Activated CD4-positive, alpha-beta T cell treated with anti-CD3 and anti-CD28 coated beads for 36 hours (primary cell): ENCODE data around the gene ZNF524. TPM values are rescaled to one million over a fixed set of nuclear protein-coding genes. Genes with fewer than 3 reads are reported as not detected.

Experiments used
- ATAC-seq: fragments of 200-7000 bp; cut with Tn5 transposase; one replicate; pipeline ENCODE4 v1.10.0; 2021; ENCODE audit warnings: mild to moderate bottlenecking, moderate library complexity
- CTCF ChIA-PET: fragments of 350-600 bp; sonication (Branson Sonifier 250); formaldehyde crosslinking; loops from one replicate; lab custom pipeline; 2021; ENCODE audit warnings: antibody characterized with exemption; lab: Charles Lee
- POLR2A ChIA-PET: fragments of 350-600 bp; sonication (Branson Sonifier 250); formaldehyde crosslinking; loops from one replicate; lab custom pipeline; 2021; ENCODE audit warnings: antibody characterized with exemption, inconsistent platforms; lab: Charles Lee
- DNase-seq: peaks from one replicate; pipeline ENCODE4 v3.0.0-alpha.2; 2020
- H3K27ac Mint-ChIP-seq: one replicate; pipeline ENCODE4 v1.8.0; 2021; ENCODE audit warnings: mixed read lengths
- H3K27me3 Mint-ChIP-seq: one replicate; pipeline ENCODE4 v1.8.0; 2021; ENCODE audit warnings: mixed read lengths
- H3K36me3 Mint-ChIP-seq: one replicate; pipeline ENCODE4 v1.8.0; 2021; ENCODE audit warnings: low read depth, mixed read lengths
- H3K4me1 Mint-ChIP-seq: one replicate; pipeline ENCODE4 v1.8.0; 2021; ENCODE audit warnings: mixed read lengths
- H3K4me3 Mint-ChIP-seq: one replicate; pipeline ENCODE4 v1.8.0; 2021; ENCODE audit warnings: mild to moderate bottlenecking, moderate library complexity, mixed read lengths
- H3K9me3 Mint-ChIP-seq: one replicate; pipeline ENCODE4 v1.8.0; 2021; ENCODE audit warnings: low read depth, mixed read lengths
- intact Hi-C, 2 experiments: fragments of 100-400 bp; cut with DNase I in 1 of 2; cut with micrococcal nuclease in 1 of 2; formaldehyde crosslinking; loops; one replicate each; pipeline versions ENCODE4 v1.14.2 to v1.15.1; 2022 to 2024; cut with DNase I, micrococcal nuclease
- total RNA-seq, 2 experiments: library from RNA; stranded (reverse); gene quantifications; one replicate each; pipeline ENCODE4 v1.2.3, GENCODE V29; 2021

Gene ZNF524
- total RNA-seq, 2 experiments from 2014 or later, result 16.2 to 18.6 TPM

GRCh38 chr19:55611983-55612645, 12.0 kb downstream of the ZNF524 start:
- DNase-seq (no peak), ATAC-seq (no peak)
- ChIA-PET POLR2A (no interaction called here), CTCF (interaction anchor here (1.4 kb wide), 1 partner anchor 46 kb away, joined by 3 read pairs; no protein-coding TSS in a partner anchor)
- Mint-ChIP-seq H3K27me3 (no peaks in the 10 kb centered on the region), H3K27ac (peak overlapping the region; percentile 24), H3K4me1 (peaks cover 32% of the 10 kb centered on the region), H3K36me3 (peaks cover 30% of the 10 kb centered on the region), H3K9me3 (no peaks in the 10 kb centered on the region), H3K4me3 (no peak overlapping the region)
- intact Hi-C loops, result no loop called here

- no peak for ATAC-seq
- H3K36me3 Mint-ChIP-seq, result peaks cover 31% of the 10 kb centered on the region
- ChIA-PET POLR2A (no interaction called here), CTCF (no interaction called here)
- no peak overlapping the region for H3K27ac Mint-ChIP-seq
- peaks cover 23% of the 10 kb centered on the region for H3K4me1 Mint-ChIP-seq
- intact Hi-C loops, result no loop called here
- H3K4me3 Mint-ChIP-seq, result no peak overlapping the region
- H3K9me3 Mint-ChIP-seq, result no peaks in the 10 kb centered on the region
- DNase-seq, result no peak
- H3K27me3 Mint-ChIP-seq, result no peaks in the 10 kb centered on the region
Measured at GRCh38 chr19:55613396-55613795, 13.3 kb downstream of the ZNF524 start.

GRCh38 chr19:55613930-55614710, 14.0 kb downstream of the ZNF524 start:
- ATAC-seq, result no peak
- CTCF ChIA-PET, result no interaction called here
- POLR2A ChIA-PET, result no interaction called here

GRCh38 chr19:55614711-55615542, 14.8 kb downstream of the ZNF524 start:
- no peaks in the 10 kb centered on the region for H3K27me3 Mint-ChIP-seq
- DNase-seq, result no peak
- peaks cover 17% of the 10 kb centered on the region for H3K4me1 Mint-ChIP-seq
- no peak for ATAC-seq
- ChIA-PET POLR2A (no interaction called here), CTCF (no interaction called here)
- no peak overlapping the region for H3K4me3 Mint-ChIP-seq
- no peak overlapping the region for H3K27ac Mint-ChIP-seq
- peaks cover 28% of the 10 kb centered on the region for H3K36me3 Mint-ChIP-seq
- H3K9me3 Mint-ChIP-seq, result no peaks in the 10 kb centered on the region
- intact Hi-C loops, result no loop called here

More at GRCh38 chr19:55613930-55614710, 14.0 kb downstream of the ZNF524 start:
- Mint-ChIP-seq H3K27me3 (no peaks in the 10 kb centered on the region), H3K36me3 (peaks cover 31% of the 10 kb centered on the region), H3K9me3 (no peaks in the 10 kb centered on the region), H3K27ac (no peak overlapping the region), H3K4me3 (no peak overlapping the region), H3K4me1 (peaks cover 17% of the 10 kb centered on the region)
- intact Hi-C loops, result no loop called here
- DNase-seq, result no peak

GRCh38 chr19:55615543-55616394, 15.7 kb downstream of the ZNF524 start:
- ChIA-PET POLR2A (no interaction called here), CTCF (no interaction called here)
- DNase-seq (no peak), ATAC-seq (no peak)
- H3K27ac Mint-ChIP-seq, result no peak overlapping the region
- H3K36me3 Mint-ChIP-seq, result peaks cover 32% of the 10 kb centered on the region
- peaks cover 21% of the 10 kb centered on the region for H3K4me1 Mint-ChIP-seq
- H3K9me3 Mint-ChIP-seq, result no peaks in the 10 kb centered on the region
- H3K27me3 Mint-ChIP-seq, result no peaks in the 10 kb centered on the region
- intact Hi-C loops, result no loop called here
- no peak overlapping the region for H3K4me3 Mint-ChIP-seq

GRCh38 chr19:55616395-55616875, 16.3 kb downstream of the ZNF524 start:
- intact Hi-C loops, result no loop called here
- Mint-ChIP-seq H3K4me1 (peaks cover 27% of the 10 kb centered on the region), H3K27me3 (no peaks in the 10 kb centered on the region), H3K36me3 (peaks cover 32% of the 10 kb centered on the region), H3K9me3 (no peaks in the 10 kb centered on the region), H3K4me3 (no peak overlapping the region), H3K27ac (no peak overlapping the region)
- no peak for ATAC-seq
- no peak for DNase-seq
- ChIA-PET POLR2A (no interaction called here), CTCF (no interaction called here)

- DNase-seq (no peak), ATAC-seq (no peak)
- POLR2A ChIA-PET, result interaction anchor here (0.6 kb wide), 1 partner anchor 18 kb away, joined by 3 read pairs; the partner anchor contains the start of gene ZNF524
- H3K4me1 Mint-ChIP-seq, result peaks cover 22% of the 10 kb centered on the region
- H3K27ac Mint-ChIP-seq, result peak overlapping the region; percentile 51
- H3K4me3 Mint-ChIP-seq, result no peak overlapping the region
- intact Hi-C loops, result no loop called here
- H3K36me3 Mint-ChIP-seq, result peaks cover 32% of the 10 kb centered on the region
- no peaks in the 10 kb centered on the region for H3K9me3 Mint-ChIP-seq
- CTCF ChIA-PET, result interaction anchor here (1.2 kb wide), 1 partner anchor 11 kb away, joined by 8 read pairs; no protein-coding TSS in a partner anchor
- no peaks in the 10 kb centered on the region for H3K27me3 Mint-ChIP-seq
Measured at GRCh38 chr19:55617426-55617825, 17.3 kb downstream of the ZNF524 start.

- intact Hi-C loops, result no loop called here
- no peak overlapping the region for H3K27ac Mint-ChIP-seq
- CTCF ChIA-PET, result interaction anchor here (0.9 kb wide), 1 partner anchor 14 kb away, joined by 3 read pairs; no protein-coding TSS in a partner anchor
- peaks cover 24% of the 10 kb centered on the region for H3K4me1 Mint-ChIP-seq
- ATAC-seq (no peak), DNase-seq (no peak)
- H3K9me3 Mint-ChIP-seq, result no peaks in the 10 kb centered on the region
- H3K36me3 Mint-ChIP-seq, result peaks cover 24% of the 10 kb centered on the region
- H3K4me3 Mint-ChIP-seq, result no peak overlapping the region
- POLR2A ChIA-PET, result no interaction called here
- H3K27me3 Mint-ChIP-seq, result no peaks in the 10 kb centered on the region
Measured at GRCh38 chr19:55618426-55618825, 18.3 kb downstream of the ZNF524 start.

GRCh38 chr19:55619286-55619685, 19.2 kb downstream of the ZNF524 start:
- no peaks in the 10 kb centered on the region for H3K9me3 Mint-ChIP-seq
- H3K27me3 Mint-ChIP-seq, result no peaks in the 10 kb centered on the region
- POLR2A ChIA-PET, result no interaction called here
- H3K4me3 Mint-ChIP-seq, result no peak overlapping the region
- no peak for ATAC-seq
- DNase-seq, result no peak
- H3K27ac Mint-ChIP-seq, result no peak overlapping the region
- intact Hi-C loops, result no loop called here
- peaks cover 26% of the 10 kb centered on the region for H3K36me3 Mint-ChIP-seq
- H3K4me1 Mint-ChIP-seq, result peaks cover 31% of the 10 kb centered on the region
- CTCF ChIA-PET, result interaction anchor here (2.4 kb wide), 1 partner anchor 13 kb away, joined by 18 read pairs; the partner anchor contains the start of gene ZNF865

GRCh38 chr19:55620410-55621204, 20.5 kb downstream of the ZNF524 start:
- no peak overlapping the region for H3K4me3 Mint-ChIP-seq
- ATAC-seq (peak; percentile 7), DNase-seq (peak; percentile 55)
- ChIA-PET CTCF (interaction anchor here (0.8 to 2.4 kb wide), 5 partner anchors 12 to 502 kb away, joined by 3 to 18 read pairs (median 3); partner anchors contain the start of gene ZNF865), POLR2A (interaction anchor here (1.0 kb wide), 1 partner anchor 14 kb away, joined by 4 read pairs; no protein-coding TSS in a partner anchor)
- peak overlapping the region; percentile 69 for H3K27ac Mint-ChIP-seq
- H3K27me3 Mint-ChIP-seq, result no peaks in the 10 kb centered on the region
- peaks cover 39% of the 10 kb centered on the region for H3K4me1 Mint-ChIP-seq
- no peaks in the 10 kb centered on the region for H3K9me3 Mint-ChIP-seq
- intact Hi-C loops, result loop anchor here in 1 of 2 experiments (2.0 kb wide), 1 partner anchor 14 kb away; no protein-coding TSS in a partner anchor
- H3K36me3 Mint-ChIP-seq, result peaks cover 26% of the 10 kb centered on the region
